Stimulated activated CD8-positive, alpha-beta memory T cell treated with anti-CD3 and anti-CD28 coated beads, Interleukin-7, amount 100 ng/mL, for 48 hours (primary cell): ENCODE results near the gene MS4A5.

Experiments used
- DNase-seq, 2 donors: peaks; one replicate each; pipeline ENCODE4 v3.0.0-alpha.2; 2020; ENCODE audit warnings: low read depth in 1 of 2; ENCODE audit errors: extremely low read depth in 1 of 2

The MS4A5 gene

DNA sequence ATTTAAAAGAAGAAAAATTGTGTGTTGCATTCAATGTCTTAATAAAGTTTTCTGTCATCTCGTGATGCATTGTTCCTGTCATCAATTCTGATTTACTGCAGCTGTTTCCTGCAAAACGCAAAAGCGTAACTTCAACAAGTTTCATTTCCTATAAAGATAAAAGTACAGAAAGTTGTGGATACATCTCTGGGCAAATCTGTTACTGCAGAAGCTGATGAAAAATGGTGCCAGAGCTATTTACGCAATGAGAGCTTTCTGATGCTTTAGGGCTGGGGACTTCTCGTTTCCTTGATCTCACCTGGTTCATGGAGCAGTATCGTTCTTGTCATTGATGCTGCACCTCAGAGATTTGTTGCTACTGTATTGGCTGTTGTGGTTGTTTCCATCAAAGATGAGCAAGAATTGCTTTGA is 47.7 kb downstream of the MS4A5 start:
- DNase-seq: no peak

- no peak for DNase-seq
Observed at GRCh38 chr11:60482361-60482760, 53.0 kb downstream of the MS4A5 start.

DNA sequence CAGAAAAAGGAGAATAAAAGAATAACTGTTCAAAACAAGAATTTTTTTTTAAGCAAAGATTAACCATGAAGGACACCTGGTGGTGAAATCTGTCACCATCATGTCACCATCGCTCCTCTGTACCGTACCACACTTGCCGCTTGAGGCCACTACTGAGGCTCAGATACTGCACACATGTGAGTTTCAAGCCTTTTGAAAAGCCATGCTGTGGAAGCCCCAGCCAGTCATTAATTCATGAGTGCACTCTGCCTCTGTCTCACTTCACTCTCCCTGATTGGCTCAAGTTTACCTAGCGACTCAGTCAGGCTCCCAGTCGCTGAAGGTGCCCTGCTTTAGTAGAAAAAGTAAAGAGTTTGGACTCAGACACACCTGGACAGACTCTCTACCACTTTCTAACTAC is 56.6 kb downstream of the MS4A5 start:
- no peak for DNase-seq

- DNase-seq: no peak
Observed at GRCh38 chr11:60492488-60493009, 63.2 kb downstream of the MS4A5 start, which contains the start of gene MS4A12. TSS of gene MS4A12 (plus strand) at chr11:60492778. CDS start at chr11:60497319, 4,541 bp downstream.

- DNase-seq: no peak
Observed at GRCh38 chr11:60493454-60493853, 64.1 kb downstream of the MS4A5 start.
